AG20443 (cell line): Measurements from ENCODE around the gene P2RY2.
A peak's percentile ranks its signal among the peaks of the same experiment; 100 is the strongest.

ENCODE experiments used
- DNase-seq: peaks from one replicate; pipeline ENCODE4 v3.0.0; 2012; ENCODE audit warnings: low spot score, mixed read lengths

P2RY2 gene

DNA sequence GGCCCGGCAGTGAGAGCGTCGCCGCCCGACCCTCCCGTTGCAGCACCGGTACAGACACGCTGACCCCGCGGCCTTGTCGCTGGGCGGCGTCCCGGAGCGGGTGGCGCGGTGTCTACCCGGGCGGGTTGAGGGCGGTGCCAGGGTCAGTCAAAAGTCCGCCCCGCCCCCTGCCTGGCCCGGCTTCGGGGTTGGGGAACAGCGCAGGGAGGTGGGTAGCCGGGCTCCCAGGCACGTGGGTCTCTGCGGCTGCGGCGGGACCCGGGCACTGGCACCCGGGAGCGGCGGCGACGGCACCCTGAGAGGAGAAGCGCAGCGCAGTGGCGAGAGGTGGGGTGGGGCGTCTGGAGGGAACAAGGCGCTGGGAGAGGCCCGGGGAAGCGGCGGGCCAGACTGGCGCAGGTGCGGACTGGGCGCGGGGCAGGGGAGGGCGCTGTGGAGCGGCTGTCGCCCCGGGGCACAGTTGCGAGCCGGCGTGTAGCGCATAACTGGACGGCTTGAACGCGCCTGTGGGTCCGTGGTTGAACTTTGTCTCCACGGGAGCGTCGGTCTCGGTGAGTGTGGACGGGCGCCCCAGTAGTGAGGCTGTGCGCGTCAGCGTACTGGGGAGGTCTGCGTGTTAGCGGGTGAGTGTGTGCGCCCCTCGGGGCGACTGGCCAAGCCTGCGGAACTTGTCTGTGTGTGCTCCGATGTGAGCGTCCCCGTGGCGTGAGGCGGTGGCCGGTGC lies at the start of gene P2RY2:
TSS of gene P2RY2 (plus strand) at position 176 of the 724 bp plus-strand sequence. CDS start 15,879 bp downstream, outside the sequence.
- DNase-seq = peak; percentile 74

- no peak for DNase-seq
Observed at GRCh38 chr11:73168925-73169579, 49.0 kb upstream of the P2RY2 start.

GRCh38 chr11:73170140-73170539 lies 47.9 kb upstream of the P2RY2 start:
- no peak for DNase-seq

GRCh38 chr11:73171436-73172161 lies 46.5 kb upstream of the P2RY2 start:
- DNase-seq = no peak

DNA sequence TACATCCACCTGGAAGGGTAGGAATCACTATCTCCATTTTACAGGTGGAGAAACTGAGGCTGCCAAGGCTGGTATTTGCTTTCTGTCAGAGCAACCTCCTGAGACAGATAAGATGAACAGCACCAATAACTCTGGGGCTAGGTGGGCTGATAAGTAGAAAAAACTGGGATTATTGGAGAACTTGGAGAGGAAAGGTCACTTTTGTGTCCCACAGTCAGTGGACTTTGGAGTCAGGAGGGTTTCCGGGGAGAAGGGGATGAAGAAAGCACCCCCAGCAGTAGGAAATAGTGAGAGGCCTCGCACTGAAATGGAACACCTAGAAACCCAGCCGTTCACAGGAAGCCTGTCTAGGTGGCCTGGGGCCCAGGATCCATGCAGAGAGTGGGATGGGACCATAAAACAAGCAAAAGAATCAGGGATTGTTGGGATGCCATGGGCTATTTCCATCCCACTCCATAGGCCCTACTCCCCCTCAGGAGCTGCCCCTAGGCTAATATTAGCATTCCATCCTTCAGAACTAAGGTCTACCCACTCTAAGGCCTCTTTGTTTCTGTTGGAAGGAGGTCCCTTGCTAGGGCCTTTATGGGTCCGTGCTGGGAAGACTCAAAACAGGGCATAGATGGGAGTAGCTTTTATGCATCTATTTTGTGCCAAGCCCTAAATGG lies 45.0 kb upstream of the P2RY2 start:
- DNase-seq = no peak

- DNase-seq = no peak
Observed at GRCh38 chr11:73173755-73174494, 44.2 kb upstream of the P2RY2 start.

DNA sequence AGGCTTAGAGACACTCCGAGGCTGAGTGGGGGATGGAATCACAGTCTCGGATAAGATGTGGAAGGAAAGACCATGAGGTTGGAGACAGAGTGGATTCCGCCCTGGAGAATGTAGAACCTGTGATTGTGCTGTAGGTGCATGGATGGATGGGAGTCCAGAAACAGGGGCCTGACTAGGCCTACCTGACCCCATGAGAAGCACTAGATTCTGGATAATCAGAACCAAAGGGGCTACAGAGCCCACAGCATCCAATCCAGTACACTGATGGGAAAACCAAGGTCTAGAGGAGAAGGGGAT lies 43.6 kb upstream of the P2RY2 start:
- no peak for DNase-seq

GRCh38 chr11:73175551-73176144 lies 42.4 kb upstream of the P2RY2 start:
- DNase-seq = no peak

- DNase-seq = no peak
Observed at GRCh38 chr11:73176145-73176873, 41.8 kb upstream of the P2RY2 start.

DNA sequence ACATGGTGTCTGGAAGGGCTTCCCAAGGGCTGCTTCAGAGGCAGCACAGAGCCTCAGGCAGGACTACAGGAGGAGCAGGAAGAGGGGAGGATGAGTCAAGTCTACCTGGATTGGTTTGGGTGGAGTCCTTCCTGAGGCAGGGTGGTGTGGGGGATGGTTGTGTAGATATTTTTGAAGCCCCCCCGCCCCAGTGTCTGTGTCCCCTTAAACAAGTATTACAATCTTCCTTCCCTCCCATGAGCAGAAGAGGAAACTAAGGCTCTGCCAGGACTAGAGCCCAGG lies 41.3 kb upstream of the P2RY2 start:
- DNase-seq = no peak

- DNase-seq = peak; percentile 67
Observed at GRCh38 chr11:73177380-73177777, 40.7 kb upstream of the P2RY2 start.

GRCh38 chr11:73177778-73178539 lies 40.1 kb upstream of the P2RY2 start:
- peak; percentile 97 for DNase-seq

- no peak for DNase-seq
Observed at GRCh38 chr11:73178681-73179080, 39.4 kb upstream of the P2RY2 start.

GRCh38 chr11:73182824-73183321 lies 35.2 kb upstream of the P2RY2 start:
- no peak for DNase-seq

- peak; percentile 82 for DNase-seq
Observed at GRCh38 chr11:73184953-73185671, 33.0 kb upstream of the P2RY2 start.

- peak; percentile 93 for DNase-seq
Observed at GRCh38 chr11:73185680-73186293, 32.3 kb upstream of the P2RY2 start.

DNA sequence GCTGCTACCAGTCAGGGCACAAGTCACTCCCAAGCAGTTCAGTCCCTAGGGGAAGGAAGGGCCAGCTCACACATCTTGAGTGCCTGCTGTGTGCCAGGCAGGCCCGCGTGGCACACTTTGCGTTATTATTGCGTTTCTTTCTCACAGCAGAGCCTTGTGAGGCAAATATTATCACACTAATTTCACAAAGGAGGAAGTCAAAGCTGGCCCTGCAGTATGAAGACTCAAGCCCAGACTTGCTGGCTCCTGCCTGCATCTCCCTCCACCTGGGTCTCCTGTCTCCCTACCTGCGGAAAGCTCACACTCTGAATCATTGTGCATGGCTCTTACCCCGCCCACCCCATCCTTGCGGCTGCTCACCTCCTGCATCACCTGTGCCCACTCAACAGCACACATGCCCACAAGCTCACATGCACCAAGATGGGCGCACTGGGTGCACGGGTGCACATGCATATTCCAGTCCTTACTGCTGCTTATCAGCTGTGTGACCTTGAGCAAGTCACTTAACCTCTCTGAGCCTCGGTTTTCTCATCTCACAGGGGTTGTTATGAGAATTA lies 31.7 kb upstream of the P2RY2 start:
- DNase-seq = no peak

- DNase-seq = no peak
Observed at GRCh38 chr11:73186886-73187285, 31.2 kb upstream of the P2RY2 start.

- no peak for DNase-seq
Observed at GRCh38 chr11:73187854-73188253, 30.2 kb upstream of the P2RY2 start.
